ELF-1 (cell line): ENCODE data around the gene SLC10A6.

Experiments
- DNase-seq: peaks from one replicate; pipeline ENCODE4 v3.0.0-alpha.2; 2016; ENCODE audit warnings: low read depth, low spot score

The SLC10A6 gene

GRCh38 chr4:86847571-86847970 lies 1.6 kb downstream of the SLC10A6 start:
- no peak for DNase-seq

GRCh38 chr4:86846921-86847320 lies 2.3 kb downstream of the SLC10A6 start:
- no peak for DNase-seq

GRCh38 chr4:86845593-86845992 lies 3.6 kb downstream of the SLC10A6 start:
- no peak for DNase-seq

GRCh38 chr4:86841309-86841708 lies 7.9 kb downstream of the SLC10A6 start:
- DNase-seq: no peak

- DNase-seq: no peak
These were observed 8.3 kb downstream of the SLC10A6 start for GRCh38 chr4:86840858-86841257.

- DNase-seq: no peak
These were observed 11.3 kb downstream of the SLC10A6 start for GRCh38 chr4:86837691-86838503.

GRCh38 chr4:86835677-86836076 lies 13.5 kb downstream of the SLC10A6 start:
- no peak for DNase-seq

- no peak for DNase-seq
These were observed 14.3 kb downstream of the SLC10A6 start for GRCh38 chr4:86834901-86835300.

- DNase-seq: no peak
These were observed 15.6 kb downstream of the SLC10A6 start for GRCh38 chr4:86833615-86834014.

GRCh38 chr4:86831262-86832130 lies 17.7 kb downstream of the SLC10A6 start:
- no peak for DNase-seq

- DNase-seq: no peak
These were observed 23.7 kb downstream of the SLC10A6 start for GRCh38 chr4:86825511-86825910.

- no peak for DNase-seq
These were observed 27.0 kb downstream of the SLC10A6 start for GRCh38 chr4:86822136-86822535.

GRCh38 chr4:86821151-86821550 lies 28.0 kb downstream of the SLC10A6 start:
- no peak for DNase-seq

- no peak for DNase-seq
These were observed 29.6 kb downstream of the SLC10A6 start for GRCh38 chr4:86819561-86819960.

- DNase-seq: peak; percentile 13
These were observed 30.3 kb downstream of the SLC10A6 start for GRCh38 chr4:86818841-86819240.

- DNase-seq: no peak
These were observed 31.0 kb downstream of the SLC10A6 start for GRCh38 chr4:86818211-86818610.

GRCh38 chr4:86816501-86817273 lies 32.5 kb downstream of the SLC10A6 start:
- no peak for DNase-seq

GRCh38 chr4:86815653-86816052 lies 33.5 kb downstream of the SLC10A6 start:
- no peak for DNase-seq

- no peak for DNase-seq
These were observed 38.3 kb downstream of the SLC10A6 start for GRCh38 chr4:86810847-86811246.

- no peak for DNase-seq
These were observed 39.4 kb downstream of the SLC10A6 start for GRCh38 chr4:86809809-86810208.

GRCh38 chr4:86791126-86791525 lies 58.1 kb downstream of the SLC10A6 start:
- peak; percentile 83 for DNase-seq

- DNase-seq: no peak
These were observed 60.4 kb downstream of the SLC10A6 start for GRCh38 chr4:86788826-86789225.
